Peyer's patch (tissue), 4 donors: ENCODE measurements around the gene PSMB1. TPM values are rescaled to one million over a fixed set of nuclear protein-coding genes. Genes with fewer than 3 reads are reported as not detected.

Source experiments
- DNase-seq, 3 donors: peaks; one replicate each; pipeline ENCODE4 v3.0.0-alpha.2; 2017 to 2019
- H3K27ac ChIP-seq, 4 donors: fragments of 200-600 bp; sonication (generic); one replicate each; pipeline ENCODE4 v1.5.1; 2016 to 2019
- H3K27me3 ChIP-seq, 2 donors: fragments of 200-600 bp; sonication (generic); one replicate each; pipeline ENCODE4 v1.5.1; 2019
- H3K36me3 ChIP-seq, 3 donors: fragments of 200-600 bp; sonication (generic); one replicate each; pipeline ENCODE4 v1.5.1; 2016 to 2019
- H3K4me1 ChIP-seq, 4 donors: fragments of 200-600 bp; sonication (generic); one replicate each; pipeline ENCODE4 v1.5.1; 2016 to 2019
- H3K4me3 ChIP-seq, 4 donors: fragments of 200-600 bp; sonication (generic); 1 replicate in 3 of 4; 2 replicates in 1 of 4; pipeline ENCODE4 v1.5.1; 2016 to 2019; ENCODE audit warnings: mild to moderate bottlenecking in 1 of 4
- H3K9me3 ChIP-seq, 4 donors: fragments of 200-600 bp; sonication (generic); one replicate each; pipeline ENCODE4 v1.5.1; 2016 to 2019; ENCODE audit warnings: mild to moderate bottlenecking in 1 of 4
- CTCF ChIP-seq, 6 experiments: fragments of 450-650 bp in 4 of 6; fragments of 200-600 bp in 2 of 6; sonication (generic) in 1 of 6; IDR thresholded peaks; one replicate each; pipeline ENCODE4 v1.5.1; 2017 to 2019; ENCODE audit warnings: antibody characterized with exemption in 6 of 6, mild to moderate bottlenecking in 3 of 6, moderate library complexity in 1 of 6
- POLR2A ChIP-seq, 2 donors: fragments of 450-650 bp; IDR thresholded peaks; one replicate each; pipeline ENCODE4 v1.5.1; 2017; ENCODE audit warnings: antibody characterized with exemption in 2 of 2, mild to moderate bottlenecking in 2 of 2, moderate library complexity in 2 of 2
- total RNA-seq, 4 donors: library from RNA; depleted of rRNA; stranded (reverse); fragments of >200 nt; gene quantifications; one replicate each; pipeline ENCODE4 v1.1.0, GENCODE V29; 2016

PSMB1 gene
- 100 to 1,000 TPM in 3 of 4 donors, 10 to 100 TPM in 1; 84.9 to 154 (median 143) TPM for total RNA-seq

DNA sequence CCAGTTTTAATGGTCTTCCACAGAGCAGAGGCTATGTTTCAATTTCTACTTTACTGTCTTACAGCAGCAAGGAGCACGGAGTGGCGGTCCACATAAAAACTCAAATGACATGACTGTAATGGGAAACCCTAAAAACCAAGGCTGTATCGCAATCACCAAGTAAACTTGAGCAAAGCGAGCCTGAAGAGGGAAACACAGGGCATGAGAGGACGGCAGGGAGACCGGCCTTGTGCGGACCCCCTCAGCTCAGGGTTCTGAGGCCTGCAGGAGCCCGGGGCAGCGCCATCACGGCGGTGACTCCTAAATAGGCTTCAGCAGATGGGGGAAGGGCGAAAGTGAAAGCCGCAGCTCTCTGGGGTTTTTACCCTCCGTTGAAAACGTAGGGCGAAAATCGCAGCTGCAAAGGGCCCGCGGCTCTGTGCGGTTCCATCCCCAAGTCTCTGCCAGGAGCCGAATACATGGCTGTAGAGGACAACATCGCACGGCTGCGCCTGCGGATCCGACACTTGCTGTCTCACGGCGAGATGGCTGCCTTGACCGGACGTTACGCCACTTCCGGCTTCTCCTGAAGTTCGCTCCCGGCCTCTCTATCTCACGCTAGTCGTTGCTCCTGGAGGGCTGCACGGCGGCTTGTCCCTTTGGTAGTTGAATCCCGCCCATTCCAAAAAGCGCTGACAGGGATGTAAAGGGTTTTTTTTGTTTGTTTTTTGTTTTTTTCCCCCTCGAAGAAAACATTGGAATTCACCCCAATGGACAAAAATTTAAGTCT lies at the start of gene PSMB1:
Gene PSMB1 (minus strand): TSS at position 543 of the 769 bp plus-strand sequence. CDS start 65 bp downstream, at position 478.
- no peaks in the 10 kb centered on the region for H3K9me3 ChIP-seq
- peak; percentile 93 to 97 (median 96) for DNase-seq
- no peaks in the 10 kb centered on the region for H3K27me3 ChIP-seq
- TF ChIP-seq POLR2A (IDR thresholded peaks at IDR 0.05) (peak; percentile 82 to 90), CTCF (IDR thresholded peaks at IDR 0.05) (no peak)
- peak within 1 kb of the TSS; percentile 62 to 85 (median 76) for H3K4me3 ChIP-seq
- H3K27ac ChIP-seq = peak within 1 kb of the TSS; percentile 89 to 94 (median 92)
- peaks cover 0 to 54% (median 9%) of the 10 kb centered on the region in 4 donors for H3K4me1 ChIP-seq
- H3K36me3 ChIP-seq = peaks cover 0 to 28% (median 0%) of the 10 kb centered on the region in 3 donors

GRCh38 chr6:170597278-170597677 lies 44.2 kb upstream of the PSMB1 start:
- no peaks in the 10 kb centered on the region for H3K27me3 ChIP-seq
- no peak for TF ChIP-seq CTCF (IDR thresholded peaks at IDR 0.05)
- TF ChIP-seq POLR2A (IDR thresholded peaks at IDR 0.05) = no peak
- peaks cover 0 to 9% (median 0%) of the 10 kb centered on the region in 4 donors for H3K9me3 ChIP-seq
- no peak for DNase-seq
- H3K36me3 ChIP-seq = no peaks in the 10 kb centered on the region
- H3K4me3 ChIP-seq = no peak overlapping the region
- H3K27ac ChIP-seq = no peak overlapping the region
- H3K4me1 ChIP-seq = no peaks in the 10 kb centered on the region

- Histone ChIP-seq H3K27me3 (no peaks in the 10 kb centered on the region), H3K9me3 (peaks cover 0 to 9% (median 0%) of the 10 kb centered on the region in 4 donors), H3K27ac (no peak overlapping the region), H3K4me1 (no peaks in the 10 kb centered on the region), H3K4me3 (no peak overlapping the region), H3K36me3 (no peaks in the 10 kb centered on the region)
- DNase-seq = no peak
- TF ChIP-seq POLR2A (IDR thresholded peaks at IDR 0.05) = no peak
- TF ChIP-seq CTCF (IDR thresholded peaks at IDR 0.05) = no peak
Observed at GRCh38 chr6:170596426-170596825, 43.3 kb upstream of the PSMB1 start.

- H3K4me1 ChIP-seq = no peaks in the 10 kb centered on the region
- no peak overlapping the region for H3K4me3 ChIP-seq
- no peak for DNase-seq
- no peaks in the 10 kb centered on the region for H3K36me3 ChIP-seq
- TF ChIP-seq POLR2A (IDR thresholded peaks at IDR 0.05) = no peak
- TF ChIP-seq CTCF (IDR thresholded peaks at IDR 0.05) = no peak
- no peaks in the 10 kb centered on the region for H3K27me3 ChIP-seq
- H3K9me3 ChIP-seq = peaks cover 0 to 9% (median 0%) of the 10 kb centered on the region in 4 donors
- no peak overlapping the region for H3K27ac ChIP-seq
Observed at GRCh38 chr6:170590725-170591124, 37.6 kb upstream of the PSMB1 start.

GRCh38 chr6:170584954-170585498 lies 31.9 kb upstream of the PSMB1 start:
- no peaks in the 10 kb centered on the region for H3K9me3 ChIP-seq
- H3K4me1 ChIP-seq = peaks cover 0 to 7% (median 4%) of the 10 kb centered on the region in 4 donors
- peak overlapping the region; percentile 67 to 97 (median 81) for H3K4me3 ChIP-seq
- H3K27me3 ChIP-seq = no peaks in the 10 kb centered on the region
- no peak for DNase-seq
- H3K36me3 ChIP-seq = peaks cover 0 to 22% (median 0%) of the 10 kb centered on the region in 3 donors
- TF ChIP-seq POLR2A (IDR thresholded peaks at IDR 0.05) (no peak), CTCF (IDR thresholded peaks at IDR 0.05) (no peak)
- peak overlapping the region; percentile 85 to 96 (median 90) for H3K27ac ChIP-seq
